ENCODE results near the gene SLC45A2.

- TF ChIP-seq, protein P1, sequence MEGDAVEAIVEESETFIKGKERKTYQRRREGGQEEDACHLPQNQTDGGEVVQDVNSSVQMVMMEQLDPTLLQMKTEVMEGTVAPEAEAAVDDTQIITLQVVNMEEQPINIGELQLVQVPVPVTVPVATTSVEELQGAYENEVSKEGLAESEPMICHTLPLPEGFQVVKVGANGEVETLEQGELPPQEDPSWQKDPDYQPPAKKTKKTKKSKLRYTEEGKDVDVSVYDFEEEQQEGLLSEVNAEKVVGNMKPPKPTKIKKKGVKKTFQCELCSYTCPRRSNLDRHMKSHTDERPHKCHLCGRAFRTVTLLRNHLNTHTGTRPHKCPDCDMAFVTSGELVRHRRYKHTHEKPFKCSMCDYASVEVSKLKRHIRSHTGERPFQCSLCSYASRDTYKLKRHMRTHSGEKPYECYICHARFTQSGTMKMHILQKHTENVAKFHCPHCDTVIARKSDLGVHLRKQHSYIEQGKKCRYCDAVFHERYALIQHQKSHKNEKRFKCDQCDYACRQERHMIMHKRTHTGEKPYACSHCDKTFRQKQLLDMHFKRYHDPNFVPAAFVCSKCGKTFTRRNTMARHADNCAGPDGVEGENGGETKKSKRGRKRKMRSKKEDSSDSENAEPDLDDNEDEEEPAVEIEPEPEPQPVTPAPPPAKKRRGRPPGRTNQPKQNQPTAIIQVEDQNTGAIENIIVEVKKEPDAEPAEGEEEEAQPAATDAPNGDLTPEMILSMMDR (IDR thresholded peaks at IDR 0.05), result no peak
- TF ChIP-seq ZFX (IDR thresholded peaks at IDR 0.05; ENCODE audit: borderline replicate concordance), result no peak
Observed at GRCh38 chr5:34002629-34003328, 18.3 kb upstream of the SLC45A2 start.
